GM04504 (cell line): ENCODE measurements around the gene ZNF83.

Experiments
- DNase-seq: peaks from one replicate; pipeline ENCODE4 v3.0.0-alpha.2; 2012; ENCODE audit warnings: low read depth

ZNF83 gene

GRCh38 chr19:52567921-52568320, 70.2 kb downstream of the ZNF83 start:
- no peak for DNase-seq

DNA sequence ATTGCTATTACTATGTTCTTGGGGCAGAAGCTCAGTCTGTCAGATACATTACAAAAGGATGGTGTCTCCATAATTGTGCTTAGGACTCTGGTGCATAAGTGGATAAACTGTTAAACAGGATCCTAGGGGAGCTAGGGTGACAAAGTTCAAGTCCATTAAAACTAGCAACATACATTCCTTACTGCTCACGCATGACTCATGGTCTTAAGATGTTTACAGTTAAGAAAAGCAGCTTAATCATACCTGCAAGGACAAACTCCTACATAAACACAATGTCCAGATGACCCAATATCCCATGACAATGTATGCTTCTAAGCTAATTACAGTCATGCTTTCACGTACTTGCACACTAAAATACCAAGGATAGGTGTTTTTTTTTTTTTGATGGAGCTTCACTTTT, 71.6 kb downstream of the ZNF83 start:
- no peak for DNase-seq

- no peak for DNase-seq
Observed at GRCh38 chr19:52566121-52566520, 72.0 kb downstream of the ZNF83 start.
